GM12891 (cell line): ENCODE data around the gene FAM50A.

Experiments
- PAX5 ChIP-seq: IDR thresholded peaks from 2 replicates; pipeline ENCODE4 v1.6.1; 2011; ENCODE audit warnings: low read length, moderate library complexity, mild to moderate bottlenecking; ENCODE audit not compliant: insufficient read depth, severe bottlenecking
- POLR2A ChIP-seq: IDR thresholded peaks from 2 replicates; pipeline ENCODE4 v1.6.1; 2011; ENCODE audit warnings: low read depth, low read length, control low read depth
- POLR2AphosphoS5 ChIP-seq: IDR thresholded peaks from 2 replicates; pipeline ENCODE4 v1.6.1; 2011; ENCODE audit warnings: low read depth, low read length, control low read depth
- SPI1 ChIP-seq: IDR thresholded peaks from 2 replicates; pipeline ENCODE4 v1.6.1; 2011; ENCODE audit warnings: low read depth, low read length, control low read depth
- TAF1 ChIP-seq: IDR thresholded peaks from 2 replicates; pipeline ENCODE4 v1.6.1; 2011; ENCODE audit warnings: low read depth, low read length, control low read depth

GRCh38 chrX:154403192-154403591 lies 40.7 kb upstream of the FAM50A start:
- TF ChIP-seq POLR2A (no peak), PAX5 (no peak), TAF1 (no peak), POLR2AphosphoS5 (no peak), SPI1 (no peak)
